MCF 10A (cell line): ENCODE results near the gene HK2. TPM values are rescaled to one million over a fixed set of nuclear protein-coding genes. Genes with fewer than 3 reads are reported as not detected.

Source experiments
- BruUV-seq: library from RNA; stranded (reverse); fragments of 400-500 nt; replicated peaks from 2 replicates; lab custom pipeline; 2021; lab: Mats Ljungman, UMichigan
- CTCF ChIA-PET: fragments of 300-600 bp; sonication (Branson Sonifier 250); formaldehyde crosslinking; extraction: SDS; loops from one replicate; lab custom pipeline; 2021; ENCODE audit warnings: antibody characterized with exemption, inconsistent platforms; lab: Yijun Ruan, JAX
- POLR2A ChIA-PET: fragments of 300-600, 350-650 bp; sonication (Branson Sonifier 250); formaldehyde crosslinking; extraction: SDS; loops from one replicate; lab custom pipeline; 2020; ENCODE audit warnings: antibody characterized with exemption, inconsistent platforms; lab: Yijun Ruan, JAX
- DNase-seq: peaks from one replicate; pipeline ENCODE4 v3.0.0-alpha.2; 2018; ENCODE audit not compliant: unreplicated experiment
- H3K27ac Mint-ChIP-seq: one replicate; pipeline ENCODE4 v1.8.0; 2022; ENCODE audit warnings: mild to moderate bottlenecking, low read depth, mixed read lengths; ENCODE audit not compliant: unreplicated experiment
- H3K27me3 Mint-ChIP-seq: one replicate; pipeline ENCODE4 v1.8.0; 2022; ENCODE audit warnings: mixed read lengths; ENCODE audit not compliant: insufficient read depth, unreplicated experiment
- H3K36me3 Mint-ChIP-seq: one replicate; pipeline ENCODE4 v1.8.0; 2022; ENCODE audit warnings: mild to moderate bottlenecking, moderate library complexity, mixed read lengths; ENCODE audit not compliant: insufficient read depth, unreplicated experiment
- H3K4me1 Mint-ChIP-seq: one replicate; pipeline ENCODE4 v1.8.0; 2022; ENCODE audit warnings: mixed read lengths; ENCODE audit not compliant: insufficient read depth, unreplicated experiment
- H3K4me3 Mint-ChIP-seq: one replicate; pipeline ENCODE4 v1.8.0; 2022; ENCODE audit warnings: mild to moderate bottlenecking, moderate library complexity, mixed read lengths; ENCODE audit not compliant: unreplicated experiment
- H3K9me3 Mint-ChIP-seq: one replicate; pipeline ENCODE4 v1.8.0; 2022; ENCODE audit warnings: mixed read lengths; ENCODE audit not compliant: unreplicated experiment
- intact Hi-C: fragments of 100-400 bp; cut with micrococcal nuclease; formaldehyde crosslinking; loops from 2 replicates; pipeline ENCODE4 v1.14.1; 2022
- total RNA-seq: library from RNA; stranded (reverse); gene quantifications from 2 replicates; pipeline ENCODE4 v1.2.3, GENCODE V29; 2022
- TF ChIP-seq, protein P1 (sequence below): fragments of 200-600 bp; IDR thresholded peaks from one replicate; pipeline ENCODE4 v1.8.0; 2022; ENCODE audit warnings: antibody characterized with exemption, mild to moderate bottlenecking; ENCODE audit not compliant: unreplicated experiment

Gene HK2
- total RNA-seq, 1 experiment from 2014 or later = 47.8 TPM

DNA sequence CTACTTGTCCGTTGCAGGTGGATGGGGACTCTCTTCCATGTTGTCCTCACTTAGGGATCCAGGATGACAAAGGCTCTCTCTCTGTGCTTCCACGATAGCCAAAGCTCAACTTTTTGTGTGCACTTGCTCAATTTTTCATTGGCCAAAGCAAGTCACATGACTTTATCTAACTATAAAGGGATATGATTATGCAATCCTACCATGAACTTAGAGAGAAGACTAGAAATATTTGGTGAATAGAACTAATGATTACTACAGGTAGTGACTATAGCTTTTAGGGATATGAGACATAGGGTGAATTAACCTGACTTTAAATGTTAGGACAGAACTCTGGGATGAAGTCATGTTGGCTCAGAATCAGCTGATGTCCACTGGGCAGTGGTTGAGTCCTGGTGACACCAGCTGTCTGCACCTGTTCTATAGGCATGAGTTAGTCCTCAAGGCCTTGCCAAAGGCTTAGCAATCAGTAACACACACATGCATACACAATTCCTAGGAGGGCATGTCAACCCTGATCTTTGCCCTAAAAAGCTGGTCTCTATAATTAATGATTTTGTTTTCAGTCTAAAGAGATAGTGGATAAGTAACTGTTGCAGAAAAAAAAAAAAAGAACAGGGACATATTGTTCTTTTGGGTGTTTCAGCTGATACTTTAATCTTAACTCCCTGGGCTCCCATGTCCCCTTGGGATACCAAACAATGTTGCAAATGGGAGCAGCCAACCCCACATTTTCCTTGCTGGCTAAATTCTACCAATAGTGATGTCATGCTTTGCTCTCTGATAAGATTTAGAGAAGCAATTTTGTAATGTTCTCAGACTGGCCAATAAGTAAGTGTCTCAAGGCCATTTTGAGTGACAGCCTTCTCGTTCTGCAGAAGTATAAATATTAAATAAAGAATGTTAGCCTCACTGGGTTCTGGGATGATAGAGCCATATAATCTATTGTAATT lies 12.5 kb upstream of the HK2 start:
- CTCF ChIA-PET = interaction anchor here (0.6 to 0.8 kb wide), 2 partner anchors 55 to 81 kb away, joined by 3 to 4 read pairs; no protein-coding TSS in a partner anchor
- TF ChIP-seq, protein P1, sequence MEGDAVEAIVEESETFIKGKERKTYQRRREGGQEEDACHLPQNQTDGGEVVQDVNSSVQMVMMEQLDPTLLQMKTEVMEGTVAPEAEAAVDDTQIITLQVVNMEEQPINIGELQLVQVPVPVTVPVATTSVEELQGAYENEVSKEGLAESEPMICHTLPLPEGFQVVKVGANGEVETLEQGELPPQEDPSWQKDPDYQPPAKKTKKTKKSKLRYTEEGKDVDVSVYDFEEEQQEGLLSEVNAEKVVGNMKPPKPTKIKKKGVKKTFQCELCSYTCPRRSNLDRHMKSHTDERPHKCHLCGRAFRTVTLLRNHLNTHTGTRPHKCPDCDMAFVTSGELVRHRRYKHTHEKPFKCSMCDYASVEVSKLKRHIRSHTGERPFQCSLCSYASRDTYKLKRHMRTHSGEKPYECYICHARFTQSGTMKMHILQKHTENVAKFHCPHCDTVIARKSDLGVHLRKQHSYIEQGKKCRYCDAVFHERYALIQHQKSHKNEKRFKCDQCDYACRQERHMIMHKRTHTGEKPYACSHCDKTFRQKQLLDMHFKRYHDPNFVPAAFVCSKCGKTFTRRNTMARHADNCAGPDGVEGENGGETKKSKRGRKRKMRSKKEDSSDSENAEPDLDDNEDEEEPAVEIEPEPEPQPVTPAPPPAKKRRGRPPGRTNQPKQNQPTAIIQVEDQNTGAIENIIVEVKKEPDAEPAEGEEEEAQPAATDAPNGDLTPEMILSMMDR = no peak
- Mint-ChIP-seq H3K9me3 (no peaks in the 10 kb centered on the region), H3K36me3 (no peaks in the 10 kb centered on the region), H3K4me3 (no peak overlapping the region), H3K4me1 (no peaks in the 10 kb centered on the region), H3K27ac (no peak overlapping the region), H3K27me3 (no peaks in the 10 kb centered on the region)
- intact Hi-C loops = loop anchor here (10.0 kb wide), 1 partner anchor 57 kb away; no protein-coding TSS in a partner anchor
- POLR2A ChIA-PET = interaction anchor here (0.5 to 1.2 kb wide), 4 partner anchors 12 to 1121 kb away, joined by 3 read pairs; no protein-coding TSS in a partner anchor
- DNase-seq = no peak
- no TSS peak for BruUV-seq

DNA sequence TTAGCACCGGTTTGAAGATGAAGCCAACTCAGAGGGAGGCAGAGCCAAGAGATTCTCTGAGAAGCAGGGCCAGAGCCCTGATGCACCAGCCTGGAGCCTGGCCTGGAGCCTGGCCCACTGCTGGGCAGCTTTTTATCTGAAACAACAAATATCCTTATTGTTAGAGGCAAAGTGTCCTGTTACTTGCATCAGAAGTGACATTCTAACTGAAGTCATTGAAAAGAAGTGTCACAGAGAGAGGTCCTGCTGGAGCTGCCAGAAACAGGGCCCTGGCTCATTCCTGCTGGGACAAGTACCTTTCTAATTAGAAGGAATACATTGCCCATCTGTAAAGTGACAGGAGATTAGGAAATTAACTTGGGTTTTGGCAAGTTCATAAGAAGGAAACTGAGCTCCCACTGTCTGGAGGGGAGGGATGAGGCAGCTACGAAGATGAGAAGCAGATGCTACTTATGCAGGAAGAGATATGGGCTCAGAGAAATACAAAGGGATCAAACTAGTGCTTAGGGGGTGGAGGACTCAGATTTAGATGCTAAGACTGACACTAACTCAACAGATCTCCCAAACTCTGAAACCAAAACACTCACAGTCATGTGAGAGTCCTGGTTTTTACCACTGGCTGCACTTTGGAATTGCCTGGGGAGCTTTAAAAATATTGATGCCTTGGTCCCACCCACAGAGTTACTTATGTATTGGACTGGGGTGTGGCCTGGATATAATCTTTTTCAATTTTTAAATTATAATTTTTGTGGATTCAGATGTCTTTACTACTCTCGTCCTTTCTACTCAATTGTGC lies 11.0 kb upstream of the HK2 start:
- TF ChIP-seq, protein P1 = no peak
- no peaks in the 10 kb centered on the region for H3K9me3 Mint-ChIP-seq
- no peaks in the 10 kb centered on the region for H3K36me3 Mint-ChIP-seq
- H3K4me1 Mint-ChIP-seq = no peaks in the 10 kb centered on the region
- intact Hi-C loops = loop anchor here (10.0 kb wide), 1 partner anchor 58 kb away; no protein-coding TSS in a partner anchor
- no peak for DNase-seq
- CTCF ChIA-PET = interaction anchor here (0.7 to 1.7 kb wide), 3 partner anchors 14 to 338 kb away, joined by 3 to 5 read pairs (median 4); no protein-coding TSS in a partner anchor
- no peaks in the 10 kb centered on the region for H3K27me3 Mint-ChIP-seq
- POLR2A ChIA-PET = interaction anchor here (0.6 to 0.9 kb wide), 2 partner anchors 12 to 14 kb away, joined by 3 to 4 read pairs; no protein-coding TSS in a partner anchor
- H3K27ac Mint-ChIP-seq = no peak overlapping the region
- H3K4me3 Mint-ChIP-seq = no peak overlapping the region
- BruUV-seq = no TSS peak

DNA sequence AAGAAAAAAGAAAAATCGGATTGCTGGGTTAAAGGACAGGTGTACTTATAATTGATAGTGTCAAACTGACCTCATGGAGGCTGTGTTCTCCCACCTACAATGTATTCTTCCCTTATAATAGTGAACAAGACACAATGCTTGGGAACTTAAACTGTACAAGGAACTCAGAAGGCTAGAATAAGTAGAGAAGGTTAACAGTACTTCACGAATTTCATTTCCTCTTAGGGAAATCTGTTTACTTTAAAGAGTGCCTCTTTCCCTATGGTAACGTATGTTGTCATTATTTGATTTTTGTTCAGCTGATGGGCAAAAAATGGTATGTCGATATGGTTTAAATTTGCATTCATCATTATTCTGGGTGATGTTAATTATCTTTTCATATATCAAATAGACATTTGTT lies 9.2 kb upstream of the HK2 start:
- POLR2A ChIA-PET = interaction anchor here (1.2 to 1.3 kb wide), 2 partner anchors 10 to 20 kb away, joined by 3 read pairs; no protein-coding TSS in a partner anchor
- H3K36me3 Mint-ChIP-seq = no peaks in the 10 kb centered on the region
- no peak for DNase-seq
- no TSS peak for BruUV-seq
- intact Hi-C loops = loop anchor here (10.0 kb wide), 1 partner anchor 60 kb away; no protein-coding TSS in a partner anchor
- CTCF ChIA-PET = interaction anchor here (0.8 to 1.3 kb wide), 3 partner anchors 11 to 75 kb away, joined by 3 to 4 read pairs (median 3); no protein-coding TSS in a partner anchor
- no peaks in the 10 kb centered on the region for H3K4me1 Mint-ChIP-seq
- no peaks in the 10 kb centered on the region for H3K9me3 Mint-ChIP-seq
- no peak overlapping the region for H3K27ac Mint-ChIP-seq
- H3K27me3 Mint-ChIP-seq = no peaks in the 10 kb centered on the region
- H3K4me3 Mint-ChIP-seq = no peak overlapping the region
- TF ChIP-seq, protein P1 = no peak
